Ramos (cell line): ENCODE results near the gene REG3A.

Experiments
- in situ Hi-C: fragments of 300-500 bp; cut with MboI; formaldehyde crosslinking; loops from one replicate; pipeline ENCODE4 v1.14.3; 2022; ENCODE audit warnings: low sequenced_read_pairs; ENCODE audit not compliant: unreplicated experiment

REG3A gene

GRCh38 chr2:79124907-79125720 lies 34.4 kb downstream of the REG3A start:
- in situ Hi-C loops, result no loop called here

- in situ Hi-C loops, result no loop called here
Measured at GRCh38 chr2:79122676-79123075, 36.9 kb downstream of the REG3A start.

- in situ Hi-C loops, result no loop called here
Measured at GRCh38 chr2:79120194-79120713, 39.3 kb downstream of the REG3A start, which contains the start of gene REG1A. Gene REG1A (plus strand): TSS chr2:79120488. CDS start chr2:79120862, 374 bp downstream.

GRCh38 chr2:79116997-79117928 lies 42.3 kb downstream of the REG3A start:
- in situ Hi-C loops, result no loop called here

GRCh38 chr2:79114797-79115494 lies 44.6 kb downstream of the REG3A start:
- in situ Hi-C loops, result no loop called here

GRCh38 chr2:79112269-79112668 lies 47.3 kb downstream of the REG3A start:
- in situ Hi-C loops, result no loop called here
